GM19455 (cell line): ENCODE results near the gene NGF.

Experiments used
- ATAC-seq: cut with Tn5 transposase; IDR thresholded peaks from one replicate; pipeline ENCODE4 v1.9.1; 2021; ENCODE audit not compliant: unreplicated experiment

Gene NGF

DNA sequence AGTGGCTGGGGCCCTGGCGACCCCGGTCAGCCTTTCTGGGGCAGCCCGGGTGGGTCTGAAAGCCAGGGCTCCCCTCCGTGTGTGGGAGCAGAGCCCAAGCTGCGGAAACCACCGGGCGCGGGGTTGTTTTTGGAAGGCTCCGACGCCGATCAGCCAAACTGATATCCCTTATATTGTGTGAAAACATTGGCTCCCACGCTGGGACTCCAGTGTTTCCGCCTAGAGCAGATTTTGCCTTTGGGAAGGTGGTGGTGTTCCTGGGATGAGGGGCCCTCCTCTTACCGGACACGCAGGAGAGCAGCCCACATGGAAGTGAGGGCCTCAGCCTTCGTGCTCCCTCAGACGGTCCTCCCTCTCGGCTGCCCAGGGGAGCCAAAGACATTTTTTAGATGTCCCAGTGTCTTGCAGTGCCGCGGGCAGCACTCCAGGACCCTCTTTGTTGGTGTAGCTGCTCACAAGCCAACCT lies 54.3 kb downstream of the NGF start:
- ATAC-seq = no peak

DNA sequence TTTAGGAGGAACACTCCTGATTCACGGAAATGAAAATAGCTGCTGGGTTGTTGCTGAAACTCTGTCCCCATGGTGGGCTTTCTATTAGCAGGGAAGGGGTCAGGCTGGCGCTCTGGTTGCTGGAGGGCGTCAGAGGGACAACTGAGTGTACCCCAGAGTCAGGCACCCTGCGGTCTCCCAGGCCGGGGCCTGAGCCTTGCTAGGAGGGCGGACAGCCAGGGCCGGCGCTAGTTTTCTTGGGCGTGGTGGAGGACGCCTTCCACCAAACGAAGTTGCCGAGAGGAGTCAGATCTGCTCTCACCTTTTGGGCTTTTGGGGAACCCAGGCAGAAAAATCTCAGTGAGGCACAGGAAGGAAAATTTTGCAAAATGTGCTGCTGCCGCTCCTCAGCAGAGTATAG lies 54.8 kb downstream of the NGF start:
- ATAC-seq = no peak

DNA sequence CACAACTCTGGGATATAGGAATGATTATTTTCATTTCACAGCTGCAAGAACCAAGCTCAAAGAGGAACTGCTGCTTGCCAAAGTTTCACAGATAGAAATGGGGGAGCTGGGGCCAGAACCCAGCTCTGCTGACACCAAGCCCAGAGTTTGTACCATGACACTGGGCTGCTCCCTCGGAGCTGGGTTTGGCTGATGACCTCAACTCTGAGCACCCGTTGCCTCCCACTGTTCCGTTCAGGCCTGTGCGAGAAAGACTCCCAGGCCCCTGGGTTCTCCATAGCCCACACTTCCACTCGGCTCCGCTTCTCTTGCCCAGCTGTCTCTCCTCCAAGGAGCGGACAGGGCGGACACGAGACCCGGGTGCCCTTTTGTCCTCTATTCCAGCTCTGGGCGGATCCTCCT lies 55.2 kb downstream of the NGF start:
- ATAC-seq = no peak

DNA sequence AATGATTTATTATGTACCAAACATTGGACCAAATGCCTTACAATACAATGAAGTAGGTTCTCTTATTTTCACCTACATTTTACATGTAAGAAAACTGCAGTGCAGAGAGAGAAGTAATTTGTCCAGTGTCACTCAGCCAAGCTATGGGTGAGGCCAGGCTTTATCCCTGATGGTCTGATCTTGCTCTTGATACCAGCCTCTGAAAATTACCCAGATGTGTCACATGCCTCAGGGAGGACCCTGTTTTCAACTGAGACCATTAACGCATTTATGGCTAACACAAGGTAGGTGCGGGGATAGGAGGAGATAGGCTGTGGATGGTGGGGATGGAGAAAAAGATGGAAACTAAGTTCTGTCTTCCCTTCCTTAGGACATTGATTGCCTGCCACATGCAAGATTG lies 56.9 kb downstream of the NGF start:
- ATAC-seq = no peak

DNA sequence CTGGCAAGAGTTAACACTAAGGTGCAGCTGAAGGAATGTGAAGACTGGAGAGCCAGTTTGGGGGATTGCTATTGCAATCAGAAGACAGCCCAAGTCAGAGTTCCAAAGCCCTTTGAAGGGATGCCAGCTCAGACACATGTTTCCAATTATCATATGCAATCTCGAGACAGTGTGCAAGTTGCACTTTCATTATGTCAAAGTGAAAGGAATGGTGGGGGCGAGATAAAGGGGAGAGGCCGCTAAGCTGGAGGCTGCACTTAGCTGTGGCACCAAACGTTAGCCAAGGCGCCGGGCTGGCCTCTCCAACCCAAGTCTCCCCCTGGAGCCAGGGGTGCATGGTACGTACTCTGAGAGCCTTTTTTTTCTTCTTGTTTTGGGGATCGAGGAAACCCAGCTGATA lies 58.0 kb downstream of the NGF start:
- no peak for ATAC-seq

DNA sequence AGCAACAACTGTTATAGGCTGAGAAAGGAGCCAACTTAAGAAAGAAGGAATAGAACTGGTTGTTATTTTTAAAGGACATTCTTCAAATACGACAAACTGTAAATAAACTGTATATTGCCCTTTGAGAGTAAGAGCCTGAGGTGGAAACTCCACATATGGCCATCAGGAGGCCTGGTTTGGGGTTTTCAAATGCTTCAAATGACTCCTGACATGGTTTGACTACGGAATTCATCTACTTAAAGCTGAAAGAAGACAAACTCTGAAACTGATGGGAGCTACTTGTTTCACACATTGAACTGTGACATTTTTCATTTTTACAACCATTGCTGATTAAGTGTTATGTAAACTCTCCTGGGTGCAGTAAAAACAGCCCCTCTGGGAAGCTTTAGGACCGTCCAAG lies 59.8 kb downstream of the NGF start:
- ATAC-seq = no peak

DNA sequence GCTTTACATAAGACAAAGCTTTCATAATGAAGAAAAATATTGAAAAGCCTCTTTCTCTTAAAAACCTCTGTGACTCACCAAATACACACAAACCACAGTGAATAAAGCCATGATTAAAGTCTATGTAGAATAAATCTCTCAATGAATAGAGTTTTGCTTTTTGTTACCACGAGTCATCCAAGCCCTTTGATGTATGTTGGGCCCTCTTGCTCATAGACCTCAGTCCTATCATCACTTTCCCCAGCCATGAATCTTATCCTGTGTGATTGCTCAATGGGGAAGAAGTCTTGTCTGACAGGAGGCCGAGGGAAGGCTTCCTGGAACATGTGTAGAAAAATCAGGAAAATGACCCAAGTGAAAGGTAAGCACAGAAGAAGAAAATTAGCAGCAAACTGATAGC lies 60.8 kb downstream of the NGF start:
- ATAC-seq = no peak

DNA sequence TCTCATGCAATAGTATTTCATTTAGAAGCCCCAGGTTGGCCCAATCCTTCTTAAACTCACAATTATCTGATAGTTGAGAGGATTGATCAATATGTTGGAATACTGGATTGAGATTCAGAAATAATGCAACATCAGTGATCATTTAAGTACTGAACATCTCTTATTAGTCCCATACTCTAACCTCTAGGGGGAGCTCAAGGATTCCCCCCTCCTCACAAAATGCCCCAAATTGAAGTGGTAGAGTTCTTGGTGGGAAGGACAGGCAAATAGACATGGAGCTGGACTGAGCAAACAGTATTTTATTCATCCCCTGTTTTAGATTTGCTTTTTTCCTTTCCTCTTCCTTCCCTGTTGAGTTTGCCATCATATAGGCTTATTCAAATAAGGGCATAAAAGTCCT lies 62.8 kb downstream of the NGF start:
- no peak for ATAC-seq

DNA sequence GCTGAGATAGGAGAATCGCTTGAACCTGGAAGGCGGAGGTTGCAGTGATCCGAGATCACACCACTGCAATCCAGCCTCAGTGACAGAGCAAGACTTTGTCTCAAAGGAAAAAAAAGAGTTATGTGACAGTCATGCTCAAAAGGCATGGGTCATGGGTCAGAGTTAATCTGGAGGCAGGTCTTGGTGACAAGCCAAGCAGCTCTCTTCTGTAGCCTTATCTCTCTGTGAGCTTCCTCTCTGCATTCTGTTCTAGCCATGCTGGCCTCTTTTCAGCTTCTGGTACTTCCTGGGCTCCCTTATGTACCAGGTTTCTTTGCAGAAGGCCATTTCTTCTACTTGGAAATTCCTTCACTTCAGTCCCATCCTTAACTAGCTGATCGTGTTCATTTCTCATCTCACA lies 63.6 kb downstream of the NGF start:
- no peak for ATAC-seq

DNA sequence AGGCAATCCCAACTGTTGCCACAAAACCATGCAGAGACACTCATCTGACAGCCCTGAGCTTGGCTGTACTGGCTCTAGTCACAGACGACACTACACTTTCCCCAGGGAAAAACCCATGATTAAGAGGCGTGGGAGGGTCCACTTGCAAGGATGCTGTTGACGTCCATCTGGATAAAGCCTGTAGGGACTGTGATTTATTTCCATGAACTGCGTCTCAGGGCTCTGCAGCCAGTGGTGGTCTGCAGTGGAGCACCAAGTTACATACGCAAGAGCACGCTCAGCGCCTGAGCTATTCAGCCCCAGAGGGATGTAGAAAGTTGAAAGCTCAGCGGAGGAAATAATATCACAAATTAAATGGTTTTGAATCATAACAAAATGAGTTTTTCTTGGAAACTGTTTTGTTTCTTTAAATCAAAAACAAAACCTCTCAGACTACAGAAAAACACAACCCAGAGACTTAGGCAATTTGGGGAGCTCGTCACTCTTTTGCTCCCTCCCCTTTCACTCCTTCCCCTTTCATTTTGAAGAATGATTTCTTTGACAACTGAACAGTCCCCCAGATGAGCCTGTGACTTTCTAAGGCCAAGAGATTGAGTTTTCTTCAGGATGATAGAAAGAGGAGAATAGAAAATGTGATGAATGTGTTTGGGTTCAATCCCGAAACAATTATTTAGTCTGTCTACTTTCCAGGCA lies 71.2 kb downstream of the NGF start:
- ATAC-seq = no peak

DNA sequence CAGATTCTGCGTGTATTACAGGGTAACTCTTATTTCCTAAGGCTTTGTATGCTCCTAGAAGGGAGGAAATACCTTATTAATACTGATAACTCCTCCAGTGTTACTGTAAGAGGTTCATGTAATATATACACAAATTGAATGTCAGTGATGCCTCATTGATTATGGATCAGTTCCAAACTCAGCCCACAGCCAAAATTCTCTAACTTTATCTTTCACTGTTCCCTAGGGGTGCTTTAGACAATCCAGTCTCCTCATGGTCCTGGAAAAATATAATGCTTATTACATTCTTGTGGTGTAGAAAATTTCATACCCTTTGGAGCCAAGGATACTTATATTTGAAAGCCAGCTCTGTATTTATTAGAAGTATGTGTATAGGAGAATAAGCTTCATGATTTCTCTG lies 73.0 kb downstream of the NGF start:
- no peak for ATAC-seq

DNA sequence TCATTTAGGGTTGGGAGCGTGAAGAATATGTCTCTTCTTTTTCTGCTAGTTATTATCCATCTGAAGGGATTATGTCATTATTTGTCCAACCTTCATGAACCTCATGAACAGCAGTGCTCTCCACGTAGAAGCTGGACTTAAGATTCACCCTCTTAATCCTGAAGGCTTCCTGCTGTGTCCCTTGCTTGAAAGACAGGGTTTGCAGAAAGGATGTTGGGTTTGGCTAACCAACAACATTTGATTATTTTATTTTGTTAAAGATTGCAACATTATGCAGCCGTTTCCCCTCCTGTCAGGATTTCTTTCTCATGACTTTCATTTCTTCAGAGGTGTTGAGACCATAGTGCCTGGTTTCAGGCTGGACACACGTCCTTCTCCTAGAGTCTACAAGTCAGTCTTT lies 75.2 kb downstream of the NGF start:
- ATAC-seq = no peak

DNA sequence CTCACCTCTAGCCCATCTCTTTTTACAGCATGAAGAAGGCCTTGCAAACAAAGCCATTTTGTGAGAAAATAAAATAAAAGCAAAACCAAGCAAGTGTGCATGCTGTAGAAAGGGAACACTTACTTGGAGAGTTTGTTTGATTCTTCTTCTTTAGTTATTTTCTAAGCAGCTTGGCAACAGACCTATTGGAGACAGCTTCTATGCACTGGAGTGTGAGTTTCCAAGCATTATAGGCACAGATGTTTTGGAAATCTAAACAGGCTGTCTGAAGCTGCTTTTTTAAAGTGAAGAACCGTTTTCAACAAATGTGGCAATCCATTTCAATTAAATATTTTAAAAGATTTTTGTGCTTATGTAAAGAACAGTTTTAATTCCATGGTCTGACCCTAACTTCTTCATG lies 76.6 kb downstream of the NGF start:
- ATAC-seq = no peak

DNA sequence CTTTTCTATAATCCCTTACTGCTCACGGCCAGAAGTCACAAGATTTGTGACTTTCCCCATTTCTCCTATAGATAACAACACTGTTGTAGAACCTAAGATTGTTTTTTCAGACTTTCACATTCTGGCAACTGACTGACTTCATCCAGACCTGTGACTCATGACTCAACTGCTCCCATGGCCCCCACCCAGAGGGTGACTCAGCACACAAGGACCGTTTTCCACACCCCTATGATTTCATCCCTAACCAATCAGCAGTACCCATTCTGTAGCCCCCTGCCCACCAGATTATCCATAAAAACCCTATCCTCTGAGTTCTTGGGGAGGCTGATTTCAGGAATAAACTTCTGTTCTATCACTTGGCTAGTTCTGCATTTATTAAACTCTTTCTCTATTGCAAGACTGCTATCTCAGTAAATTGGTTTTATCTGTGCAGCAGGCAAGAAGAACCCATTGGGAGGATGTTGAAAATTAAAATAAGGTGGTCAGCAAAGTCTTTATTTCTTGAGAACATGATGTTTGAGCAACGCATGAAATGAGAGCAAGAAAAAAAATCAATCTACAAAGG lies 79.7 kb downstream of the NGF start:
- no peak for ATAC-seq

DNA sequence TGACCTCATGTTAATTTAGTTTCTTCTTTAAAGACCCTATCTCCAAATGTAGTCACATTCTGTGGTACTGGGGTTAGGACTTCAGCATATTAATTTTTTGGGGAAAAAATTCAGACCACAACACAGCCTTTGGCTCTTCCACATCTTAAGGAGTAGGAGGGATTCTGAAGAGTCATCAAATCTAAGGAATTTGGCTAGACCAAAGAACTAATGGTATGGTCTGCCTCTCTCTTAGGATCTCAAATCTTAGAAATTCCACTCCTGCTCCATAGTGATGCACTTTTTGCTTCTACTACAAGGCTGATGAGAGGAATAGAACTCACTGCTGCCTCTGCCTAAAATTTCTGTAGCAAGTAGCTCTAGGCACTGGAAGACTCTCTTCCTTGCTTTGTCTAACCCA lies 80.5 kb downstream of the NGF start:
- no peak for ATAC-seq

DNA sequence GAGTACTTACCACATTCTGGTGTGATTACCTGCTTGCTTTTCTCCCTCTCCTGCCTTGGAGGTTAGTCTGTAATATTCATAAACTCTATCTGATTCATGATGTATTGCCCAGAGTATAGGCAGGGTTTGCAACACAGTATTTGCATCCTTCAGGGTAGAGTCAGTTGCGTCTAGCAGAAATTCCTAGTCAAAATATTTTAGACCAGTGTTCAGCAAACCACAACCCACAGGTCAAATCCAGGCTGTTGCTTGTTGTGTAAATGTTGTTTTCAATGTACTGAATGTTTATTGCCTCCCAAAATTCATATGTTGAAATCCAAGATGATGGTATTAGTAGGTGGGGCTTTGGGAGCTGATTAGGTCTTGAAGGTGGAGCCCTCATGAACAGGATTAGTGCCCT lies 82.9 kb downstream of the NGF start:
- ATAC-seq = no peak

DNA sequence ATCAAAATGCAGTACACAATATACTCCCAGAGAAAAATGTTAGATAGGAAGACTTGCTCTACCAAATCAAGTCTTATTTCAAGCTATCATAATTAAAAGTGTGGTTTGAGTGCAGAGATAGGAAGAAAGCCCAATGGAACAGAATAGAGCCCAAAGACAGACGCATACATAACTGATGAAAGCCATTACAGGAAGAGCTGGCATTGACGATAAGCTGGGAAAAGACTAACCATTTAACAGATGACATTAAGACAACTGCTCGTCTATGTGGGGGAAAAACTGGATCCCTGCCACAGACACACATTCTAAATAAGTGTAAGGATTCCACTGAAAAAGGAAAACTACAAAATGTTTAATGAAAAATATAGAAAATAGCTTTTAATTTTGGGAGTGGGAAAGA lies 85.5 kb downstream of the NGF start:
- ATAC-seq = no peak

DNA sequence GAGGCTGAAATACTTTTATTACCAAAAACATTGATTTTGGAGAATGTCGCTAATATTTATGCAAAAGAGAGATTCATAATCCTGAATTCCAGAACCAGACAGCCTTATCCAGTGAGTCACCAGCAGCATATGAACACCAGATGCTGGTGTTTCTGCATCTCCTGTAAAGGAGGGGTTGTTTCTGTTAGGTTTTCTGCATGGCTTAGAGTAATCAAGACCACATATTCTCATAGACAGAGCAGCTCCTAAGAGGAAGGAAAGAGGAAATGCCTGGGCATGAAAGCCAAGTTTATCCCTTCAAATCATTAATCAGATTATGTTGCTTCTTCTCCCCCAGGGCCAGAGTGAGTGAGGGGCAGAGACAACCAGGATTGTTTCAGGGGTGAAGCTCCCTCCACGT lies 86.2 kb downstream of the NGF start:
- ATAC-seq = no peak

DNA sequence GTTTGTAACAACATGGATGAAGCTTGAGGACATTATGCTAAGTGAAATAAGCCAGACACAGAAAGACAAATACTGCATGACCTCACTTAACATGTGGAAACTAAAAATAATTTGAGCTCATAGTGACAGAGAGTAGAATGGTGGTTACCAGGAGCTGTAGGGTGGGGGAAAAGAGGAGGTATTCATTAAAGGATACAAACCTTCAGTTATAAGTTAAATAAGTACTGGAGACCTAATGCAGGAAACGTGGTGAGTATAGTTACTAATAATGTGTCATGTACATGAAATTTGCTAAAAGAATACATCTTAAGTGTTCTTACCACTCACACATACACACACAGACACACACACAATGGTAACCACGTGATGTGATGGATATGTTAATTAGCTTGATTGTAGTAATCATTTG lies 86.7 kb downstream of the NGF start:
- ATAC-seq = no peak

DNA sequence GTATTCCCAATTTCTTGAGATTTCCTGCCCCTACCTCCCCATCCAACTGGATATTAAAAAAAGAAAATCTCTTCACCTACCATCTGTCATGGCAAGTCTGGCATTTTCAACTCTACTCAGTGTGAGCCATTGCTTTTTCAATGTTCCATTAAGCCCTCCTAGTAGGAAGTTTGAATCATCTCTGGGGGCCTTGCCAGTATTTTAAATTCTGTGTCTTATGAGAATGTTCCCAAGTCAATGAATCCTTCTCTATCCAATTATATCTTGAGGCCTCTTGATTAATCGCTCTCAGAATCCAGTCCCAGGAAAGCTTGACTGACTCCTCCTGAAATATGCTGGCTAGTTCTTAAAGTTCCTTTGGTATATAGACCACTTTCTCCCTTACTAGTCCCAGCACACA lies 91.5 kb downstream of the NGF start:
- ATAC-seq = no peak

DNA sequence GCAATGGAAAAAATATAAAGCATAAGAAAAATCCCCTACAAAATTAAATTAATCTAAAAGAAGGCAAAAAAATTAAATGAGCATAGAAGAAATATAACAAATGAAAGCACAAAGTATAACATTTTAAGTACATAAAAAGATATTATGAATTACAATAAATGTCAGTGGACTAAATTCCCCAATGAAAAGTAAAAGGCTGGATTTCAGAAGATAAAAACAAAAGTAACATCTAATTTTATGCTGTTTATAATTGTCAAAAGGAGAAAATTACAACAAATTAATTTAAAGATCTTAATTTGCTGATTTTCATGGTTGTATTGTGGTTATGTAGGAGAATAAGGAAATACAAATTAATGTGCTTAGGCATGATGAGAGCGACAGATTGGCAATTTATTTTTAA lies 92.8 kb downstream of the NGF start:
- no peak for ATAC-seq

DNA sequence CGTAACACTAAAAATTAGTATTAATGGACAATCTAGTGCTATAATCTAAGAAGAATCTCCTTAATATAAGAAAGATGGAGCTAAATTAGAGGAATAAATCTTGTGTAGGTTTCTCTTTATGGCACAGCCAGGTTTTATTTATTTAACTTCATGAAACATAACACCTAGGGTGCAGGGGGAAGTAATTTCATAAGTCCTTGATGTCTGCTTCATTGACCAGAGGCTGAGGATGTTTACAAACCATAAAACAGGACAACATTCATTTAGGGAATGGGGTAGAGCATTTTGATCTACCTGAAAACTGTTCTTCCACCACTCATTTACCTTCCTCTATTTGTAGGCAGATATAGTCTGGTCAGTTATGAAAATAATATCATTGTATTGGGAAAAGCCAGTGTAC lies 95.5 kb downstream of the NGF start:
- no peak for ATAC-seq

DNA sequence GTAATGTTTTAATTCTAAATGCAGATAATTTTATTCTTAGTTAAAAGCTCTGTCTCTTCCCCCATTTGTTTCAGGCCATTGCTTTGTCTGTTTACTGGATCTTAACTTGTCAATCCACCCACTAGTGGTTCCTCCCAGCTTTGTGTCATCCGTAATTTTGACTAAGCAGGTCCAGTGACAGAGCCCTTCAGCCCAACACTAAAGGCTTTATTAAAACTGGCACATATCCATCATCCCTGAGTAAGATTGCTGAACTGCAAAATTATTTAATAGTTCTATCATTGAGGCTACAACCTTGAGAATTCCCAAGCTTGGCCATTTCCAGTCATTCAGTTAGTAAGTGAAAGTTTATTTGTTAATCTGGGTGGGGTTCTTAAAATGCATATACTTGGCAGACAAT lies 96.7 kb downstream of the NGF start:
- no peak for ATAC-seq
